Thoracic aorta (tissue), 2 donors: ENCODE measurements around the gene HOGA1. TPM values are rescaled to one million over a fixed set of nuclear protein-coding genes. Genes with fewer than 3 reads are reported as not detected.
"Not testable (repeated sequence)": the region's sequence is repeated elsewhere in the genome, so short reads cannot be mapped to it uniquely, and the experiment has no call there.

Experiments used
- ATAC-seq: fragments of 150-250 bp; one replicate; pipeline ENCODE4 v1.8.0; 2017; ENCODE audit warnings: low read depth; ENCODE audit not compliant: insufficient number of reproducible peaks, low FRiP score
- DNase-seq: peaks from one replicate; pipeline ENCODE4 v3.0.0-alpha.2; 2020; ENCODE audit warnings: low spot score
- H3K27ac ChIP-seq, 2 donors: fragments of 200-600 bp; sonication (generic); 1 replicate in 1 of 2; 2 replicates in 1 of 2; pipeline ENCODE4 v1.5.1; 2016; ENCODE audit warnings: mild to moderate bottlenecking in 2 of 2, moderate library complexity in 2 of 2
- H3K27me3 ChIP-seq: fragments of 200-600 bp; sonication (generic); replicated peaks from 2 replicates; pipeline ENCODE4 v1.6.0; 2016; ENCODE audit warnings: mild to moderate bottlenecking; ENCODE audit not compliant: insufficient read depth
- H3K36me3 ChIP-seq: fragments of 200-600 bp; sonication (generic); one replicate; pipeline ENCODE4 v1.5.1; 2016
- H3K4me1 ChIP-seq, 2 donors: fragments of 200-600 bp; sonication (generic); 1 replicate in 1 of 2; 2 replicates in 1 of 2; pipeline versions ENCODE4 v1.5.1 to v1.6.0; 2016; ENCODE audit warnings: low read depth in 2 of 2, mild to moderate bottlenecking in 1 of 2; ENCODE audit not compliant: control insufficient read depth in 1 of 2
- H3K4me3 ChIP-seq: fragments of 200-600 bp; sonication (generic); 2 replicates; pipeline ENCODE4 v1.5.1; 2016; ENCODE audit warnings: mild to moderate bottlenecking
- H3K9me3 ChIP-seq: fragments of 200-600 bp; sonication (generic); 2 replicates; pipeline ENCODE4 v1.5.1; 2016
- total RNA-seq, 2 donors: library from RNA; depleted of rRNA; stranded (reverse); fragments of >200 nt; gene quantifications; one replicate each; pipeline versions ENCODE4 v1.1.0 to v1.2.3, GENCODE V29; 2016
- TF ChIP-seq, protein P1 (sequence below): fragments of 200-600 bp; sonication (generic); IDR thresholded peaks from one replicate; pipeline ENCODE4 v1.5.1; 2019; ENCODE audit warnings: antibody characterized with exemption

The HOGA1 gene
- total RNA-seq, 2 donors from 2014 or later, result 7.0 to 12.3 TPM

DNA sequence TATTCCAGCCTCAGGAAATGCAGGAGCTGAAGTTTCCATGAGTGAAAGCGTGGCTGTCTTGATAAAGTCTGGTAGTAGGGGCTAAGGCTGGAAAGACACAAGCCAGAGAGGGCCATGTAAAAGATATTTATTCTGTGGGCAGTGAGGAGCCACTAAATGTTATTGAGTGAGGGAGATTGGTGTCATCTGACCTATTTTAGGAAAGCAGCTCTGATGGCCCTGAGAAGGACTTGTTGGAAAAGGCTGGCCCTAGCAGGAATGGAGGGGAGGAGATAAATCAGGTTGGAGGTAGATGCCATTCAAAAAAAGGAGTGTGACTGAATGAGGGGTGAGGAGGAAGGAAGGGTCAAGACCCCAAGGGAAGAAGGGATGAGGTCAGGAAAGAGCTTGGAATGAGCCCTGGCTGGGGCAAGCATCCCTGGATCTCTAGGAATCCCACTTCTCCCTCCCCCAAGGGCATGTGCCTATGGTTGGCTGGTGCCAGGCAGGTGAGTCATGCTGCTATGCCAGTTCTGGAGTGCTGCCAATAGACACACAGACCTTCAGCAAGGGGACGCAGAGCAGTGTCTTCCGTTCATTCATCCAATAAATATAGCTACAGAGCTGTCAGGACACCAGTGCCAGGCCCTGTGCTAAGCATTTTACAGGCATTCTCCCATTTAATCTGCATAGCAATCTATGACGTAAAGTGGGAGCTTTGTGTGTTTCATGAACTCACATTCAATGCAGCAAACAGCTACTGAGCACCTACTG is 9.6 kb upstream of the HOGA1 start:
- peaks cover 9% of the 10 kb centered on the region for H3K36me3 ChIP-seq
- no peaks in the 10 kb centered on the region for H3K9me3 ChIP-seq
- H3K27ac ChIP-seq, result peak overlapping the region in 1 of 2 donors; percentile 40
- no peak overlapping the region for H3K4me3 ChIP-seq
- peak; percentile 35 for DNase-seq
- H3K4me1 ChIP-seq, result peaks cover 15 to 26% of the 10 kb centered on the region in 2 donors
- ATAC-seq, result no peak
- H3K27me3 ChIP-seq, result no peaks in the 10 kb centered on the region
- TF ChIP-seq, protein P1, sequence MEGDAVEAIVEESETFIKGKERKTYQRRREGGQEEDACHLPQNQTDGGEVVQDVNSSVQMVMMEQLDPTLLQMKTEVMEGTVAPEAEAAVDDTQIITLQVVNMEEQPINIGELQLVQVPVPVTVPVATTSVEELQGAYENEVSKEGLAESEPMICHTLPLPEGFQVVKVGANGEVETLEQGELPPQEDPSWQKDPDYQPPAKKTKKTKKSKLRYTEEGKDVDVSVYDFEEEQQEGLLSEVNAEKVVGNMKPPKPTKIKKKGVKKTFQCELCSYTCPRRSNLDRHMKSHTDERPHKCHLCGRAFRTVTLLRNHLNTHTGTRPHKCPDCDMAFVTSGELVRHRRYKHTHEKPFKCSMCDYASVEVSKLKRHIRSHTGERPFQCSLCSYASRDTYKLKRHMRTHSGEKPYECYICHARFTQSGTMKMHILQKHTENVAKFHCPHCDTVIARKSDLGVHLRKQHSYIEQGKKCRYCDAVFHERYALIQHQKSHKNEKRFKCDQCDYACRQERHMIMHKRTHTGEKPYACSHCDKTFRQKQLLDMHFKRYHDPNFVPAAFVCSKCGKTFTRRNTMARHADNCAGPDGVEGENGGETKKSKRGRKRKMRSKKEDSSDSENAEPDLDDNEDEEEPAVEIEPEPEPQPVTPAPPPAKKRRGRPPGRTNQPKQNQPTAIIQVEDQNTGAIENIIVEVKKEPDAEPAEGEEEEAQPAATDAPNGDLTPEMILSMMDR, result no peak

DNA sequence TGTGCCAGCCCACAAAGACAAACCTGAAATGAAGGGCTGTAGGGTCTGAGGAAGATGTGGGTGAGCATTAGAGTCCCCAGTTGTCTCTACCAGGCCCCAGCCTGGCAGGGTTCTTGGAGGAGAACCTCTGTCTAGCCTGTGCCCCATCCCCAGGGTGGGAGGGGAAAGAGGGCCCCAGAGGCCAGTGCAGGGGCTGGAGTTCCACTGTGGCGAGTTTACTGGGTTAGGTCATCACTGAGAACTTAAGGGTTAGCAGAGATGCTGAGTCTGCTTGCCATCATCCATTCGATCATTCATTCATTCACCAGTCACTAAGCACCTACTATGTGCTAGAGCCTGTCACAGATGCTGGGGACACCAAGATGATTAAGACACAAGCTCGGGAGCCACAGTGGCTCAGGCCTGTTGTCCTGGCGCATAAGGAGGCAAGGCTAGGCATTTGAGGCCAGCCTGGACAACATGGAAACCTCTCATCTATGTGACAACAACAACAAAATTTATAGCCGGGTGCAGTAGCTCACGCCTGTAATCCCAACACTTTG is 9.0 kb upstream of the HOGA1 start:
- TF ChIP-seq, protein P1, result no peak
- Histone ChIP-seq H3K4me3 (no peak overlapping the region), H3K27me3 (no peaks in the 10 kb centered on the region), H3K36me3 (peaks cover 7% of the 10 kb centered on the region), H3K4me1 (peaks cover 15 to 26% of the 10 kb centered on the region in 2 donors), H3K9me3 (no peaks in the 10 kb centered on the region), H3K27ac (peak overlapping the region in 1 of 2 donors; percentile 40)
- no peak for ATAC-seq
- DNase-seq, result no peak

DNA sequence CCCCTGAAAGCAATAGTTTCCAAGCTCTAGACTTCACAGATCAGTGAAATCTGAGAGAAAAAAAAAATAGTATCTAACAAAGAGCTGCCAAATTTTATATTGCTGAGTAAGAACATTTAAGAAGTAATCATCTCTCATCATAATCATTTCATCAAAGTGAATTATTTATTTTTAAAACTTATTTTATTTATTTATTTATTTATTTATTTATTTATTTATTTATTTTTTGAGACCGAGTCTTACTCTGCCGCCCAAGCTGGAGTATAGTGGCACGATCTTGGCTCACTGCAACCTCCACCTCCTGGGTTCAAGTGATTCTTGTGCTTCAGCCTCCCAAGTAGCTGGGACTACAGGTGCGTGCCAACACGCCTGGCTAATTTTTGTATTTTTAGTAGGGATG is 7.7 kb upstream of the HOGA1 start:
- H3K9me3 ChIP-seq, H3K27me3 ChIP-seq, ATAC-seq, H3K4me3 ChIP-seq, DNase-seq, H3K36me3 ChIP-seq: not testable (repeated sequence)
- H3K27ac ChIP-seq, result peak overlapping the region in 1 of 2 donors; percentile 31
- H3K4me1 ChIP-seq, result peaks cover 15 to 26% of the 10 kb centered on the region in 2 donors

DNA sequence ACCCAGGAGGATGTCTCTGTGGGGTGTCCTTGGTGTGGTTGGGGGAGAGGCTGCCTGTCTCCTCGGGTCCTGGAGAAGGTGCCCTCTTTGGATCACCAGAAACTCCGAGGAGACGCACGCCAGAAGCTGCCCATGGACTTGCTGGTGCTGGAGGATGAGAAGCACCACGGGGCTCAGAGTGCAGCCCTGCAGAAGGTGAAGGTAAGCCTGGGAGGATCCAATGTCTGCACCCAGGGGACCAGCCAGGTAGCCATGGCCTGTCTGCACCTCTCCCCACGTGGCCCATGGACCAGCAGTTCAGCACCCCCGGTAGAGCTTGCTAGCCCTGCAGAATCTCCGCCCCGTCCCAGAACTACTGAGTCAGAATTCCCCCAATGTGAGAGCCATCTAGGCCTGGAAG is 6.5 kb upstream of the HOGA1 start:
- Histone ChIP-seq H3K27me3 (no peaks in the 10 kb centered on the region), H3K27ac (no peak overlapping the region), H3K4me1 (peaks cover 9 to 16% of the 10 kb centered on the region in 2 donors), H3K9me3 (no peaks in the 10 kb centered on the region), H3K4me3 (no peak overlapping the region), H3K36me3 (no peaks in the 10 kb centered on the region)
- no peak for ATAC-seq
- no peak for DNase-seq
- TF ChIP-seq, protein P1, result no peak

DNA sequence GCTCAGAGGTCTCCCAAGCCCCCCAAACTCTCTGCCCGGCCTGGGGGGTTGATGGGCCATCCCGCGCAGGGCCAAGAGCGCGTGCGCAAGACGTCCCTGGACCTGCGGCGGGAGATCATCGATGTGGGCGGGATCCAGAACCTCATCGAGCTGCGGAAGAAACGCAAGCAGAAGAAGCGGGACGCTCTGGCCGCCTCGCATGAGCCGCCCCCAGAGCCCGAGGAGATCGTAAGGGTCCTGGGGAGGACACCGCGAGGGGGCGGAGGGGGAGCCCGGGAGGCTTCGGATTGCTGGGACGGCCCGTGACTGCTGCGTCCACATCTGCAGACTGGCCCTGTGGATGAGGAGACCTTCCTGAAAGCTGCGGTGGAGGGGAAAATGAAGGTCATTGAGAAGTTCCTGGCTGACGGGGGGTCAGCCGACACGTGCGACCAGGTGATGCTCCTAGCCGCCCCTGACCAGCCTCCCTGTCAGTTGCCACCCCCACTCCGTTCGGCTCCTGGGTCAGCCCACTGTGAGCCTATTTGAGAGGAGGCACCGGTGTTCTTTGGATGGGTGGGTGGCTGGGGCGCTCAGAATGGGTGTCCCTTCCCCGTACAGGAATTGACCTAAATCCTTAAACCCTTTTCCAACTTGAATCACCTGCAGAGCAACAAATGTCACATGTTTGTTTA is 5.9 kb upstream of the HOGA1 start:
- DNase-seq (no peak), ATAC-seq (no peak)
- H3K4me3 ChIP-seq, result peak overlapping the region; percentile 47

More for the DNA sequence above, 5.9 kb upstream of the HOGA1 start:
- TF ChIP-seq, protein P1, result no peak
- H3K4me1 ChIP-seq, result peaks cover 9 to 14% of the 10 kb centered on the region in 2 donors
- H3K36me3 ChIP-seq, result no peaks in the 10 kb centered on the region
- H3K27me3 ChIP-seq, result no peaks in the 10 kb centered on the region
- no peaks in the 10 kb centered on the region for H3K9me3 ChIP-seq
- H3K27ac ChIP-seq, result no peak overlapping the region
